ENCODE data around the gene CFAP77.

DNA sequence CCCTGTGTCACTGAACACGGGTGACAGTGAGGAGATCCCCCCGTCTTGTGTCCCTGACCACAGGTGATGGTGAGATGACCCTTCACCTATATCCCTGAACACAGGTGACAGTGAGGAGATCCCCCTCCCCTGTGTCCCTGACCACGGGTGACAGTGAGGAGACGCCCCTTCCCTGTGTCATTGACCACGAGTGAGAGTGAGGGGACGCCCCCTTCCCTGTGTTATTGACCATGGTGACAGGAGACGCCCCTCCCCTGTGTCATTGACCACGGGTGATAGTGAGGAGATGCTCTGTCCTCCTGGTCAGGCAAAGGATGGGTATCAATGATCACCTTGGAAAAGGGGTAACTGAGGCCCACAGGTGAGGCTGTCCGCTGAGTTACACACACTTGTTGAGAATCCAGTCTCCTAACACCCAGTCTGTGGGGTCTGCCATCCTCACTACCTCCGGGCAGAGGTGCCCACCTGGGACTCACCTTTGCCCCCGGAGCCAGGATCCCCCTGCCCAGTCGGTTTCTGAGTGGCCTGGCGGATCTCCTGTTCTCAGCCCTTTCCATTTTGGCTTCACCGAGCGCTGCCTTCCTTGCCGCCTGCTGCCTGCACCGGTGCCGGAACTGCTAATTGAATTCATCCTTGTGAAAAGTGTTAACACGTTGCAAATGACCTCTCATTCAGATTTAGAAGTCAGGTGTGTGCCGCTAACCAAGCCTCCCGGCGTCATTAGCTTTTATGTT is 104.2 kb downstream of the CFAP77 start:
- no peak for TF ChIP-seq FIP1L1 (IDR thresholded peaks at IDR 0.05; ENCODE audit: low read depth, low read length, poor library complexity, severe bottlenecking)
- TF ChIP-seq JUND (IDR thresholded peaks at IDR 0.05; ENCODE audit: borderline replicate concordance, low read depth, low read length), result no peak
- no peak for TF ChIP-seq JUND (tag; IDR thresholded peaks at IDR 0.05; ENCODE audit: borderline replicate concordance, low read depth, low read length)
- TF ChIP-seq, protein P1, sequence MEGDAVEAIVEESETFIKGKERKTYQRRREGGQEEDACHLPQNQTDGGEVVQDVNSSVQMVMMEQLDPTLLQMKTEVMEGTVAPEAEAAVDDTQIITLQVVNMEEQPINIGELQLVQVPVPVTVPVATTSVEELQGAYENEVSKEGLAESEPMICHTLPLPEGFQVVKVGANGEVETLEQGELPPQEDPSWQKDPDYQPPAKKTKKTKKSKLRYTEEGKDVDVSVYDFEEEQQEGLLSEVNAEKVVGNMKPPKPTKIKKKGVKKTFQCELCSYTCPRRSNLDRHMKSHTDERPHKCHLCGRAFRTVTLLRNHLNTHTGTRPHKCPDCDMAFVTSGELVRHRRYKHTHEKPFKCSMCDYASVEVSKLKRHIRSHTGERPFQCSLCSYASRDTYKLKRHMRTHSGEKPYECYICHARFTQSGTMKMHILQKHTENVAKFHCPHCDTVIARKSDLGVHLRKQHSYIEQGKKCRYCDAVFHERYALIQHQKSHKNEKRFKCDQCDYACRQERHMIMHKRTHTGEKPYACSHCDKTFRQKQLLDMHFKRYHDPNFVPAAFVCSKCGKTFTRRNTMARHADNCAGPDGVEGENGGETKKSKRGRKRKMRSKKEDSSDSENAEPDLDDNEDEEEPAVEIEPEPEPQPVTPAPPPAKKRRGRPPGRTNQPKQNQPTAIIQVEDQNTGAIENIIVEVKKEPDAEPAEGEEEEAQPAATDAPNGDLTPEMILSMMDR (IDR thresholded peaks at IDR 0.05 in 2 of 3, conservative IDR thresholded peaks at IDR 0.05 in 1 of 3; ENCODE audit: insufficient read depth in 2 of 3, low read depth in 1 of 3, low read length in 3 of 3), result no peak
- TF ChIP-seq SREBF2 (CRISPR knock-in tag; IDR thresholded peaks at IDR 0.05), result no peak
- no peak for TF ChIP-seq ZNF551 (CRISPR knock-in tag; IDR thresholded peaks at IDR 0.05)
- no peak for TF ChIP-seq POLR2AphosphoS5 (IDR thresholded peaks at IDR 0.05; ENCODE audit: control insufficient read depth, insufficient read depth, low read depth, low read length)
- TF ChIP-seq SMARCA4 (IDR thresholded peaks at IDR 0.05), result no peak
- no peak for TF ChIP-seq KAT7 (CRISPR knock-in tag; IDR thresholded peaks at IDR 0.05; ENCODE audit: borderline replicate concordance)

Measured in K562 (cell line).